NB4 (cell line): ENCODE measurements around the gene IFFO2.

Experiments used
- DNase-seq: peaks from one replicate; pipeline ENCODE4 v3.0.0; 2010; ENCODE audit warnings: low read depth
- H3K4me3 ChIP-seq: one replicate; pipeline ENCODE4 v1.5.1; 2011; ENCODE audit warnings: mild to moderate bottlenecking, low read depth, low read length, moderate library complexity
- MYC ChIP-seq: IDR thresholded peaks from 2 replicates; pipeline ENCODE4 v1.6.1; 2011; ENCODE audit warnings: low read depth, low read length
- POLR2A ChIP-seq: IDR thresholded peaks from 2 replicates; pipeline ENCODE4 v1.6.1; 2011; ENCODE audit warnings: mild to moderate bottlenecking; ENCODE audit not compliant: insufficient read length; ENCODE audit errors: extremely low read depth
- TF ChIP-seq, protein P1 (sequence below): IDR thresholded peaks from 2 replicates; pipeline ENCODE4 v1.6.1; 2011; ENCODE audit warnings: low read depth, low read length
- TF ChIP-seq, protein P2 (sequence below): IDR thresholded peaks from one replicate; pipeline ENCODE4 v1.5.1; 2012; ENCODE audit warnings: low read depth, low read length

Gene IFFO2

DNA sequence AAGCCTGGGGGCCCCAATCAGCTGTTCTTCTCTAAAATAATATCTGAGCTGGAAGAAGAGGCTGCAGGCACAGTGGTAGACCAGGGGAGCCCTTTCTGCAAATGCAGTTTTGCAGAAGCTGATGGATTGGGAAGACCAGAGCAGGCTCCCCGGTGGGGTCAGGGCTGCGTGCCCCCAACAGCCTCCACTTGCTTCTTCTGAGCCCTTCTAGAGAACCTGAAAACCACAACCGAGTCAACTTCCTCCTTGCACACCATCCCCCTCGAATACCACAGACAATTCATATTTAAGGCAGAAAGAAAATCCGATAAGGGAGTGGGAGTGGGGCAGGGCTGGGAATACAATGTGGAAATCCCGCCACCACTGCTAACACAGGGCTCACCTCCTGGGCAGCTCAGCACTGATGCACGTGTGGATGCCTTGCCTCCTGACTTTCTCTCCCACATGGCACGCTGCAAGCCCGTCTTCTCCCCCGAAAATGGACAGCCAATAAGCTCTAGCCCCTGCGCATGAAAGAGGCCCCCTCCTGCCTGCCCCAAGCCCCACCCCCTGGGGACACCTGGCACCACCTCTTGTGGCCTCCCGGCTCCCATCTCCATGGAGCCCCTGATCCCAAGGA lies 28.7 kb downstream of the IFFO2 start:
- peak; percentile 93 for DNase-seq
- no peak overlapping the region for H3K4me3 ChIP-seq
- TF ChIP-seq, protein P1, sequence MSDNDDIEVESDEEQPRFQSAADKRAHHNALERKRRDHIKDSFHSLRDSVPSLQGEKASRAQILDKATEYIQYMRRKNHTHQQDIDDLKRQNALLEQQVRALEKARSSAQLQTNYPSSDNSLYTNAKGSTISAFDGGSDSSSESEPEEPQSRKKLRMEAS = peak; percentile 58
- TF ChIP-seq MYC (0 out of 2 replicates have a peak, but pooled peaks have one; percentile 35), POLR2A (no peak)
- TF ChIP-seq, protein P2, sequence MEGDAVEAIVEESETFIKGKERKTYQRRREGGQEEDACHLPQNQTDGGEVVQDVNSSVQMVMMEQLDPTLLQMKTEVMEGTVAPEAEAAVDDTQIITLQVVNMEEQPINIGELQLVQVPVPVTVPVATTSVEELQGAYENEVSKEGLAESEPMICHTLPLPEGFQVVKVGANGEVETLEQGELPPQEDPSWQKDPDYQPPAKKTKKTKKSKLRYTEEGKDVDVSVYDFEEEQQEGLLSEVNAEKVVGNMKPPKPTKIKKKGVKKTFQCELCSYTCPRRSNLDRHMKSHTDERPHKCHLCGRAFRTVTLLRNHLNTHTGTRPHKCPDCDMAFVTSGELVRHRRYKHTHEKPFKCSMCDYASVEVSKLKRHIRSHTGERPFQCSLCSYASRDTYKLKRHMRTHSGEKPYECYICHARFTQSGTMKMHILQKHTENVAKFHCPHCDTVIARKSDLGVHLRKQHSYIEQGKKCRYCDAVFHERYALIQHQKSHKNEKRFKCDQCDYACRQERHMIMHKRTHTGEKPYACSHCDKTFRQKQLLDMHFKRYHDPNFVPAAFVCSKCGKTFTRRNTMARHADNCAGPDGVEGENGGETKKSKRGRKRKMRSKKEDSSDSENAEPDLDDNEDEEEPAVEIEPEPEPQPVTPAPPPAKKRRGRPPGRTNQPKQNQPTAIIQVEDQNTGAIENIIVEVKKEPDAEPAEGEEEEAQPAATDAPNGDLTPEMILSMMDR = no peak

DNA sequence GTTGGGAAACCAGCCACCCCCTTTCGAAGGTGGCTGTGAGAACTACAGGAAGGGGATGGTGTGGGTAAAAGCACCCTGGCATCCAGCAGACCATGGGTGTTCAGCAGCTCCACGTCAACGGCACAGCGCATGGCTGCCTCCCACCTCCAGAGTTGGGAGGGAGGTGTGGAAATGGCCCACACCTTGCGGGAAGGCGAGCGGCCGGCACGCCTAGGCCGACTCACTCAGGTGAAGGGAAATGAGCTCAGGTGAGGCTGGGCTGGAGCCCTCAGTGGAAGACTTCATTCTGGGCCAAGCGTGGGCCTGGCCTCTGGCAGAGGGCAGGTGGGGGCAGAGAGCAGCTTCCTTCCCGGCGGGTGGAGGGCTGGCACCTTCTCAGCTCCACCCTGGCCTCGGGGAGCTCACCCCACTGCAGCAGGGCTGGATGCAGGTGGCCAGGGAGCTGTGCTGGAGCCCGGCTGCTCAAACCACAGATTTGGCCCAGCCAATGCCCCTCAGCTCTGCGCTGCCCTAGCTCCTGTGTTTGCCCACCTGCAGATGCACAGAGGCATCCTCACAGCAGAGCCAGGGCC lies 29.3 kb downstream of the IFFO2 start:
- no peak for DNase-seq
- H3K4me3 ChIP-seq = peak overlapping the region; percentile 23

DNA sequence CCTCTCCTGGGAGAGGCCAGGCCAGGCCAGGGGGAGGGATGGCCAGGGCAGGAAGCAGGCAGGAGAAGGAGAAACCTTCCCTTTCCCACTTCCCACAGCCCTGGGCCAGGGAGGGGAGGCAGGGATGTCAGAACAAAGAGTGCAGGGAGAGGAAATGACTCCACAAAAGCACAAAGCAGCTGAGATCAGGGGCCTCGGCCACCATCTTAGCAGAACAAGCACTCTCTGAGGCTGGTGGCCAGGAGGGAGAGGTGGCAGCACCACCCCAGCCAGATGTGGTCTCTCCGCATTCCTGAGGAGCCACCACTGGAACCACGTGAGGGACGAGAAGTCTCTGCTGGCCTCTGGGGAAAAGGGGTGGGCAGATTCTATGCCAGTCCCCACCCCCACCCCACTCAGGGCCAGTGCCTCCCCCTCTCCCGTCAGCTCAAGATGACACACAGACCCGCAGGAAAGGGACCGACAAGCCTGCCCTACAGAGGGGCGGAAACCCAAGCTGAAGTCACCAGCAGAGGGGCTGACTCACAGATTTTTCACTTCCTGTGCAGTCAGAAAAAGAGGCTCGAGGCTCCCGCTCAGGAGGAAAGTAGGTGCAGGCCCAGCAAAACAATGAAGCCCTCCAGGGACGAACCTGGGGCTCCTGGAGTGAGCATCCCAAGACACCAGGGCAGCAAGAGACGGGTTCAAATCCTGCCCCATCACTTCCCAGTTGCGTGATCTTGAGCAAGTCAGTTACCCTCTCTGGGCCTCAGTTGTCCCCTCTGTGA lies 30.0 kb downstream of the IFFO2 start:
- peak; percentile 96 for DNase-seq
- peak overlapping the region; percentile 23 for H3K4me3 ChIP-seq
- TF ChIP-seq, protein P2 = no peak
- peak; percentile 41 for TF ChIP-seq MYC
- TF ChIP-seq, protein P1 = peak; percentile 60
- TF ChIP-seq POLR2A = no peak

More for the DNA sequence above, 29.3 kb downstream of the IFFO2 start:
- TF ChIP-seq, protein P2 = no peak
- TF ChIP-seq, protein P1 = no peak
- TF ChIP-seq POLR2A (no peak), MYC (no peak)

DNA sequence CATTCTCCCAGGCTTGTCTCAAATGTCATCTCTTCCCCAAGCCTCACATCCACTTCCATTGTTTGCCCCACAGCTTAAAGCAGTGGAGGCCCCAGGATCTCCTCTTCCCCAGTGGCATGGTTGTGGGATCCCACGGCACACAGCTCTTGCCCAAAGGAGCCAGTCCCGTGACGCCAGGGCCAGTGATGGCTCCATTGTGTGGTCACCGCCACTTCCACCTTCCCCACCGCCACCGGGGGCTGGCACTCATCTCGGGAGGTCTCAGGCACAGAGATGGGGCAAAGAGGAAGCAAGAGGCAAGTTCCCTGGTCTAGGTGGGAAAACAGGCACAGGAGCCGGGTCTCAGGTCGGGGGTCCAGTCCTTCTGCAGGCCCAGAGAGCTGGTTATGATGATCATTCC lies 31.2 kb downstream of the IFFO2 start:
- TF ChIP-seq, protein P1 = no peak
- TF ChIP-seq POLR2A (no peak), MYC (no peak)
- TF ChIP-seq, protein P2 = no peak
- H3K4me3 ChIP-seq = no peak overlapping the region
- DNase-seq = no peak

DNA sequence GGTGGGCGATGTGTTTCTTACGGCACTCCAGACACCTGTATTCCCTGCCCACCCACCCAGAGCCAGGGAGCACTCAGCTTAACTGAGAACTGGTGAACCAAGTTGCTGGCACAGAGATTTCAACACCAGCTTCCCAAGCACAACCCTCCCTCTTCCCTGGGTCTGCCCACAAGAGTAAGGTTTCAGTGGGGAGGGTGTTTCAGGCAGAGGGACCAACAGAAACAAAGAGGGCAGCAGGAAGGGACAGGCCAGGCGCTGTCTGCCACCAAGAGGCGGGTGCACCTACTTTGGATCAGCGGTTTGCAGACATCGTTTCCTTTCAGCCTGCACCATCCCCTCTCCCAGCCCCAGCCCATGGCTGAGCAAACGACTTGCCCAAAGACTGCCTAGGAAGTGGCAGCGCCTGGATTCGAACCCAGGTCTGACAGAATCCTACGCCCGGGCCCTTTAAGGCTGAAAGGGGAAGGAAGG lies 32.2 kb downstream of the IFFO2 start:
- TF ChIP-seq POLR2A = no peak
- TF ChIP-seq MYC = no peak
- TF ChIP-seq, protein P2 = no peak
- TF ChIP-seq, protein P1 = no peak
- peak; percentile 74 for DNase-seq
- H3K4me3 ChIP-seq = no peak overlapping the region
